GM23248 (cell line): ENCODE data around the gene TAF1C. TPM values are rescaled to one million over a fixed set of nuclear protein-coding genes. Genes with fewer than 3 reads are reported as not detected.

Experiments
- DNase-seq: peaks from one replicate; pipeline ENCODE4 v3.0.0-alpha.2; 2015
- H2AFZ ChIP-seq: fragments of 200-600 bp; sonication (generic); 2 replicates; pipeline ENCODE4 v1.6.1; 2016; ENCODE audit warnings: antibody characterized with exemption
- H3F3A ChIP-seq: fragments of 200-600 bp; sonication (generic); 2 replicates; pipeline ENCODE4 v1.6.1; 2016; ENCODE audit warnings: mild to moderate bottlenecking, antibody characterized with exemption, mixed run types; ENCODE audit not compliant: insufficient read depth
- H3K27ac ChIP-seq: fragments of 200-600 bp; sonication (generic); 2 replicates; pipeline ENCODE4 v1.5.1; 2016; ENCODE audit warnings: mild to moderate bottlenecking
- H3K27me3 ChIP-seq: fragments of 200-600 bp; sonication (generic); replicated peaks from 2 replicates; pipeline ENCODE4 v1.6.1; 2016; ENCODE audit warnings: mild to moderate bottlenecking; ENCODE audit not compliant: insufficient read depth
- H3K36me3 ChIP-seq: fragments of 200-600 bp; sonication (generic); 2 replicates; pipeline ENCODE4 v1.6.1; 2016; ENCODE audit warnings: low read depth, mild to moderate bottlenecking
- H3K4me1 ChIP-seq: fragments of 200-600 bp; sonication (generic); 2 replicates; pipeline ENCODE4 v1.6.1; 2016; ENCODE audit warnings: mild to moderate bottlenecking; ENCODE audit not compliant: insufficient read depth
- H3K4me2 ChIP-seq: fragments of 200-600 bp; sonication (generic); one replicate; pipeline ENCODE4 v1.6.1; 2016; ENCODE audit warnings: mild to moderate bottlenecking; ENCODE audit not compliant: unreplicated experiment
- H3K4me3 ChIP-seq: fragments of 200-600 bp; sonication (generic); 2 replicates; pipeline ENCODE4 v1.5.1; 2016; ENCODE audit warnings: mild to moderate bottlenecking
- H3K79me2 ChIP-seq: fragments of 200-600 bp; sonication (generic); 2 replicates; pipeline ENCODE4 v1.6.1; 2016; ENCODE audit warnings: mild to moderate bottlenecking; ENCODE audit not compliant: insufficient read depth
- H3K9ac ChIP-seq: fragments of 200-600 bp; sonication (generic); 2 replicates; pipeline ENCODE4 v1.6.1; 2016; ENCODE audit warnings: mild to moderate bottlenecking
- H3K9me2 ChIP-seq: fragments of 200-600 bp; sonication (generic); 2 replicates; pipeline ENCODE4 v1.6.1; 2016; ENCODE audit warnings: mixed run types, mild to moderate bottlenecking, moderate library complexity; ENCODE audit not compliant: insufficient read depth
- H3K9me3 ChIP-seq: fragments of 200-600 bp; sonication (generic); one replicate; pipeline ENCODE4 v1.6.1; 2017; ENCODE audit warnings: low read depth
- H4K20me1 ChIP-seq: fragments of 200-600 bp; sonication (generic); 2 replicates; pipeline ENCODE4 v1.6.0; 2016; ENCODE audit not compliant: insufficient read depth
- EZH2 ChIP-seq: fragments of 200-600 bp; sonication (generic); IDR thresholded peaks from 2 replicates; pipeline ENCODE4 v1.6.1; 2018; ENCODE audit warnings: antibody characterized with exemption, mild to moderate bottlenecking; ENCODE audit not compliant: insufficient read depth, poor library complexity, severe bottlenecking
- EZH2phosphoT487 ChIP-seq: fragments of 200-600 bp; sonication (generic); IDR thresholded peaks from 2 replicates; pipeline ENCODE4 v1.6.1; 2018; ENCODE audit warnings: antibody characterized with exemption, moderate library complexity, mild to moderate bottlenecking, low read depth; ENCODE audit not compliant: insufficient read depth
- whole genome bisulfite sequencing, 2 experiments: methylation state at CpG; one replicate each; pipeline ENCODE4 v1.1.6; 2015 to 2017; ENCODE audit warnings: low lambda C conversion rate in 2 of 2, low coverage in 1 of 2; ENCODE audit errors: missing lambda C conversion rate in 2 of 2; 5-methylcytosine and 5-hydroxymethylcytosine counted together
- in situ Hi-C: fragments of 300-500 bp; cut with MboI; formaldehyde crosslinking; loops from 2 replicates; pipeline ENCODE4 v1.15.0; 2020
- polyA plus RNA-seq: library from polyadenylated mRNA; unstranded; fragments of >200 nt; fragmentation: Nextera tagmentation; extraction: Ambion mirVana; gene quantifications from 2 replicates; pipeline ENCODE4 v1.2.1, GENCODE V29; 2016
- total RNA-seq: library from RNA; depleted of rRNA; stranded (reverse); fragments of >200 nt; shearing (Covaris generic); gene quantifications from 2 replicates; pipeline ENCODE4 v1.2.3, GENCODE V29; 2014

Gene TAF1C
- total and polyA plus RNA-seq, 2 experiments from 2014 or later = 18.1 to 31.5 TPM

- H3K4me1 ChIP-seq = peaks cover 13% of the 10 kb centered on the region
Observed at GRCh38 chr16:84137769-84138357, 49.0 kb downstream of the TAF1C start.

DNA sequence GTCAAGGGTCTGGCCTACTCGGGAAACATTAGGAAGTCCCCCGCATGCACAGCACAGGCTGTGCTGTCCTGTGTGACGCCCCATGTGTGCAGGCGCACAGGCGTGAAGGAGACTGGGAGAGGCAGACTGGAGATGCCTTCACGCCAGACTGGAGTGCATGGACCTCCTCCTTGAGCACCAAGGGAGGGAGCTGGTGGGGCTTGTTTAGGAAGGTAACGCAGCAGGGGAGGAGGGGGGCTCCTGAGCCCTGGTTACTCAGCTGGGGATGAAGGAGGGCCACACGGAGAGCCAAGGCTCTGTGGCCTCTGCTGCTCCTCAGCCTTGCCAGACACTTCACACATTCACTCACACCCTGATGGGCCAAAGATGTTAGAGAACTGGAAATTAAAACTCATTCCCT, 49.6 kb downstream of the TAF1C start:
- Histone ChIP-seq H3K4me2 (no peak overlapping the region), H2AFZ (no peak overlapping the region), H3F3A (no peaks in the 10 kb centered on the region), H4K20me1 (no peaks in the 10 kb centered on the region), H3K9me2 (no peaks in the 10 kb centered on the region), H3K27me3 (no peaks in the 10 kb centered on the region), H3K36me3 (no peaks in the 10 kb centered on the region), H3K4me1 (peaks cover 13% of the 10 kb centered on the region), H3K27ac (no peak overlapping the region), H3K79me2 (peaks cover 60% of the 10 kb centered on the region), H3K9me3 (no peaks in the 10 kb centered on the region), H3K9ac (no peak overlapping the region), H3K4me3 (no peak overlapping the region)
- WGBS, 2 experiments = 75% methylated on average over 8 of the region's 8 CpGs
- DNase-seq = no peak
- TF ChIP-seq EZH2 = no peak
- TF ChIP-seq EZH2phosphoT487 = no peak
- in situ Hi-C loops = no loop called here

More at GRCh38 chr16:84137769-84138357, 49.0 kb downstream of the TAF1C start:
- DNase-seq = no peak
- no peaks in the 10 kb centered on the region for H3K27me3 ChIP-seq
- in situ Hi-C loops = no loop called here
- H3K9me2 ChIP-seq = no peaks in the 10 kb centered on the region
- no peak overlapping the region for H3K27ac ChIP-seq
- H3K9me3 ChIP-seq = no peaks in the 10 kb centered on the region
- H3K36me3 ChIP-seq = no peaks in the 10 kb centered on the region
- H3K4me3 ChIP-seq = no peak overlapping the region
- H4K20me1 ChIP-seq = no peaks in the 10 kb centered on the region
- H3K9ac ChIP-seq = no peak overlapping the region
- no peak for TF ChIP-seq EZH2phosphoT487
- TF ChIP-seq EZH2 = no peak
- H2AFZ ChIP-seq = no peak overlapping the region
- WGBS, 2 experiments = 87 to 92% methylated on average over 7 of the region's 7 CpGs
- H3F3A ChIP-seq = no peaks in the 10 kb centered on the region
- no peak overlapping the region for H3K4me2 ChIP-seq
- H3K79me2 ChIP-seq = peaks cover 60% of the 10 kb centered on the region

DNA sequence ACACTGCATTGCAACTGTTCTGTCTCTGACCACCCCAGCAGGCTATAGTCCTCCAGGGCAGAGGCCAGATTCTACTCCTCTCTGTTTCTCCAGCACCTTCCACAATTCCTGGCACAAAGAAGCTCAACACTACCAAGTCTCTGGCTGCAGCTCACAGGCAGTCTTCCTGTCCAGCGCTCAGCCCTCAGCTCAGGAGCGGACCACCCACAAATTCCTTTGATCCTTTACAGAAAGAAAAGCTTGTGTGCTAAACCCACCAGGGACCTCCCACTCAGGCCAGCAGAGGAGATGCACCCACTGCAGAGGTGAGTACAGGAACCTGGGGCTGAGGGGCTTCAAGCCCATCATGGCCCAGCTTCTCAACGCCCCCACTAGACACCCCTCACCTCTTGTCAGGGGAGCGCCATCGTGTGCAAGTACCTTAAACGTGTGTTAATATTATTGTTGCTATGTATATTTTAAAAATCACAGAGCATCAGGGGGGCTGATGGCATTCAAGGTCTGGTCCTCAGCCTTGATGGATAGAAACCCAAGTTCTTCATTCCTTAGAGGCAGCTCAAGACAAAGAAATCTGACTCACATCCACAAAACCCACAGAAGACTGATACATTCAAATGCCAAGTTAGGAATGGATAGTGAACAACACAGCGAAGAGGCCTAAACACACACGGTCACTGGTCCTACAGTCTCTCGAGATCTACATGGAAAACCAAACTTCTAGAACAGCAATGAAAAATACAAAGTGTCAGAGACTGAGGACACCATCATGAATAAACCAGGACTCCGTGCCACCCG, 50.3 kb downstream of the TAF1C start:
- Histone ChIP-seq H4K20me1 (no peaks in the 10 kb centered on the region), H3K79me2 (peaks cover 52% of the 10 kb centered on the region), H3K4me3 (no peak overlapping the region), H3K9me2 (no peaks in the 10 kb centered on the region), H2AFZ (no peak overlapping the region), H3K9me3 (no peaks in the 10 kb centered on the region), H3F3A (no peaks in the 10 kb centered on the region), H3K4me1 (peaks cover 13% of the 10 kb centered on the region), H3K9ac (no peak overlapping the region), H3K4me2 (no peak overlapping the region), H3K27me3 (no peaks in the 10 kb centered on the region), H3K27ac (no peak overlapping the region), H3K36me3 (no peaks in the 10 kb centered on the region)
- TF ChIP-seq EZH2 (no peak), EZH2phosphoT487 (no peak)
- peak; percentile 9 for DNase-seq
- in situ Hi-C loops = no loop called here
- 91 to 92% methylated on average over 11 of the region's 11 CpGs for whole genome bisulfite sequencing, 2 experiments

DNA sequence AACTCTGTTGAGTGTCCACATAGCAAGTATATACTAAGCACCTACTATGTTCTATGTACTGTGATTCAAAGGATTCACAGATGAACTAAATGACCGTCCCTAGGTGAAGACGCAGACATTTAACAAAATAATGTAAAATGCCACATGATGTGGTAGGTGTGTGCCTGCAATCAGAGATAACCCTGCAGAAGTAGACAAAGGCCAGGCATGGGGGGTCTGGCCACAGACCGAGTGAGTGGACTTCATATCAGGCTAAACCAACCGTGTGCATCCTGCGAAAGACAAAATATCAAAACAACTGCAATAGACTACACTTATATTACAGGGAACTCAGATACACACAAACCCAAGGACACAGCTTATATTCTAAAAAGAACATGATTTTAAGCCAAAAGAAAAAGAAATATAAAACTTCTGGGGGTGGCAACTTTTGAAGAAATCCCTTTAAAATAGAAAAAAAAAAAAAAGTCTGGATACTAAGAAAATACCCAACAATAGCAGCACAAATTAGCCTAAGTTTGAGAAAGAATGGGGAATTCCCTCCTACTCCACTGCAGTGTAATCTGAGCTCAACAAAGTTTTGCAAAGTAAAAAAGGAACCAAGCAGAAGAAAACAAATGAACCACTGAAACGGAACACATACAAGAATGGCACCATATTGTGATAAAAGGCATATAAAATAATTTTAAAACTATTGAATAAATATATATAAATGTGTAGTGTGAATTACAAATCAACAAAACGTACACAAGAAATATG, 54.2 kb downstream of the TAF1C start:
- in situ Hi-C loops = no loop called here
- no peak overlapping the region for H3K9ac ChIP-seq
- 96% methylated on average over 7 of the region's 7 CpGs for WGBS, 2 experiments

More for the DNA sequence above, 54.2 kb downstream of the TAF1C start:
- DNase-seq = no peak
- H3K27me3 ChIP-seq = no peaks in the 10 kb centered on the region
- no peak overlapping the region for H3K4me3 ChIP-seq
- H3K27ac ChIP-seq = no peak overlapping the region
- no peak overlapping the region for H3K4me2 ChIP-seq
- no peaks in the 10 kb centered on the region for H3K4me1 ChIP-seq
- no peaks in the 10 kb centered on the region for H3K9me3 ChIP-seq
- H2AFZ ChIP-seq = no peak overlapping the region
- peaks cover 11% of the 10 kb centered on the region; the same call in 1 of the 2 replicates for H3K36me3 ChIP-seq
- TF ChIP-seq EZH2phosphoT487 = no peak
- no peak for TF ChIP-seq EZH2
- no peaks in the 10 kb centered on the region for H3F3A ChIP-seq
- no peaks in the 10 kb centered on the region for H4K20me1 ChIP-seq
- H3K79me2 ChIP-seq = peaks cover 29% of the 10 kb centered on the region
- H3K9me2 ChIP-seq = no peaks in the 10 kb centered on the region
